Hepatocyte (in vitro differentiated cells): ENCODE measurements around the gene CLIC6. TPM values are rescaled to one million over a fixed set of nuclear protein-coding genes. Genes with fewer than 3 reads are reported as not detected.

Experiments
- DNase-seq: peaks from one replicate; pipeline ENCODE4 v3.0.0-alpha.2; 2016; ENCODE audit warnings: low spot score
- H2AFZ ChIP-seq: fragments of 200-600 bp; sonication (generic); 2 replicates; pipeline ENCODE4 v1.6.0; 2016; ENCODE audit warnings: antibody characterized with exemption, mild to moderate bottlenecking
- H3K27ac ChIP-seq: fragments of 200-600 bp; sonication (generic); 2 replicates; pipeline ENCODE4 v1.5.1; 2016; ENCODE audit warnings: mild to moderate bottlenecking
- H3K27me3 ChIP-seq: fragments of 200-600 bp; sonication (generic); 2 replicates; pipeline ENCODE4 v1.6.1; 2016
- H3K36me3 ChIP-seq: fragments of 200-600 bp; sonication (generic); replicated peaks from 2 replicates; pipeline ENCODE4 v1.5.1; 2016; ENCODE audit warnings: low read depth; ENCODE audit not compliant: insufficient read depth
- H3K4me1 ChIP-seq: fragments of 200-600 bp; sonication (generic); 2 replicates; pipeline ENCODE4 v1.5.1; 2016; ENCODE audit warnings: mild to moderate bottlenecking, moderate library complexity; ENCODE audit not compliant: insufficient read depth
- H3K4me2 ChIP-seq: fragments of 200-600 bp; sonication (generic); 2 replicates; pipeline ENCODE4 v1.6.0; 2016
- H3K4me3 ChIP-seq: fragments of 200-600 bp; sonication (generic); 2 replicates; pipeline ENCODE4 v1.5.1; 2016; ENCODE audit warnings: mild to moderate bottlenecking
- H3K79me2 ChIP-seq: fragments of 200-600 bp; sonication (generic); 2 replicates; pipeline ENCODE4 v1.6.0; 2017; ENCODE audit warnings: mild to moderate bottlenecking
- H3K9me2 ChIP-seq: fragments of 200-600 bp; sonication (generic); replicated peaks from 2 replicates; pipeline ENCODE4 v1.6.0; 2017; ENCODE audit warnings: mild to moderate bottlenecking; ENCODE audit not compliant: insufficient read depth
- H3K9me3 ChIP-seq: fragments of 200-600 bp; sonication (generic); 2 replicates; pipeline ENCODE4 v1.5.1; 2016; ENCODE audit warnings: low read depth, mild to moderate bottlenecking
- H4K20me1 ChIP-seq: fragments of 200-600 bp; sonication (generic); 2 replicates; pipeline ENCODE4 v1.6.0; 2016; ENCODE audit warnings: mild to moderate bottlenecking; ENCODE audit not compliant: insufficient read depth, poor library complexity, severe bottlenecking
- EZH2 ChIP-seq: fragments of 200-600 bp; sonication (generic); IDR thresholded peaks from 2 replicates; pipeline ENCODE4 v1.6.1; 2016; ENCODE audit warnings: antibody characterized with exemption, mild to moderate bottlenecking, borderline replicate concordance
- EZH2phosphoT487 ChIP-seq: fragments of 200-600 bp; sonication (generic); IDR thresholded peaks from one replicate; pipeline ENCODE4 v1.6.1; 2018; ENCODE audit warnings: antibody characterized with exemption, mild to moderate bottlenecking, low read depth, moderate library complexity; ENCODE audit not compliant: unreplicated experiment, severe bottlenecking
- WGBS: methylation state at CpG from one replicate; pipeline ENCODE4 v1.1.6; 2016; ENCODE audit warnings: low lambda C conversion rate; ENCODE audit errors: missing lambda C conversion rate; 5-methylcytosine and 5-hydroxymethylcytosine counted together
- polyA plus RNA-seq: library from polyadenylated mRNA; unstranded; fragments of >200 nt; fragmentation: Nextera tagmentation; extraction: Ambion mirVana; gene quantifications from 2 replicates; pipeline ENCODE4 v1.2.1, GENCODE V29; 2016
- total RNA-seq: library from RNA; depleted of rRNA; stranded (reverse); fragments of >200 nt; gene quantifications from 2 replicates; pipeline ENCODE4 v1.2.3, GENCODE V29; 2014
- TF ChIP-seq, protein P1 (sequence below): fragments of 200-600 bp; sonication (generic); IDR thresholded peaks from 2 replicates; pipeline ENCODE4 v1.5.1; 2016; ENCODE audit warnings: antibody characterized with exemption, mild to moderate bottlenecking; ENCODE audit not compliant: poor library complexity

Gene CLIC6
- total and polyA plus RNA-seq, 2 experiments from 2014 or later: 9.9 to 16.7 TPM

DNA sequence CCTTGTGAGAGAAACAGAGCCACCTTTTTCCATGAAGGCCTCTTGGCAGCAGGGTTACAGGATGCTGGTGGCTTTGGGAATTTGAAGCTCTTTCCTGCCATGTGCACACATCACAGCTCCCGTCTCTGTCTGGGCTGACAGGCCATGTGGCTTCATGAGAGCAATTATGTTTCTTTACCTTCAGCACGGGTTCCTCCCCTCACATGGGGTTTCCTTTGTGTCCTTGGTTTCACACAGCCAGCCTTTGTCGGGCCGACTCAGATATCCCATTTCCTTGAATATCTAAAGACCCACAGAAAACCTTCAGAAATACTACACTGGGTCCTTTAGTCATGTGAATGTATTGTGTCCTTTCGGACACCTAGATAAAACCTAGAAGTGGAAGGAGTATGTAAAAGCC lies 7.1 kb downstream of the CLIC6 start:
- Histone ChIP-seq H3K4me3 (no peak overlapping the region), H3K4me2 (no peak overlapping the region), H3K79me2 (peaks cover 24% of the 10 kb centered on the region), H3K9me2 (no peaks in the 10 kb centered on the region), H3K36me3 (no peaks in the 10 kb centered on the region), H3K27ac (no peak overlapping the region), H3K27me3 (peaks cover 7% of the 10 kb centered on the region), H3K9me3 (no peaks in the 10 kb centered on the region), H4K20me1 (no peaks in the 10 kb centered on the region), H2AFZ (no peak overlapping the region), H3K4me1 (peaks cover 7% of the 10 kb centered on the region)
- TF ChIP-seq, protein P1, sequence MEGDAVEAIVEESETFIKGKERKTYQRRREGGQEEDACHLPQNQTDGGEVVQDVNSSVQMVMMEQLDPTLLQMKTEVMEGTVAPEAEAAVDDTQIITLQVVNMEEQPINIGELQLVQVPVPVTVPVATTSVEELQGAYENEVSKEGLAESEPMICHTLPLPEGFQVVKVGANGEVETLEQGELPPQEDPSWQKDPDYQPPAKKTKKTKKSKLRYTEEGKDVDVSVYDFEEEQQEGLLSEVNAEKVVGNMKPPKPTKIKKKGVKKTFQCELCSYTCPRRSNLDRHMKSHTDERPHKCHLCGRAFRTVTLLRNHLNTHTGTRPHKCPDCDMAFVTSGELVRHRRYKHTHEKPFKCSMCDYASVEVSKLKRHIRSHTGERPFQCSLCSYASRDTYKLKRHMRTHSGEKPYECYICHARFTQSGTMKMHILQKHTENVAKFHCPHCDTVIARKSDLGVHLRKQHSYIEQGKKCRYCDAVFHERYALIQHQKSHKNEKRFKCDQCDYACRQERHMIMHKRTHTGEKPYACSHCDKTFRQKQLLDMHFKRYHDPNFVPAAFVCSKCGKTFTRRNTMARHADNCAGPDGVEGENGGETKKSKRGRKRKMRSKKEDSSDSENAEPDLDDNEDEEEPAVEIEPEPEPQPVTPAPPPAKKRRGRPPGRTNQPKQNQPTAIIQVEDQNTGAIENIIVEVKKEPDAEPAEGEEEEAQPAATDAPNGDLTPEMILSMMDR: no peak
- TF ChIP-seq EZH2 (no peak), EZH2phosphoT487 (no peak)
- no peak for DNase-seq
- 76% methylated on average over 5 of the region's 5 CpGs for WGBS

DNA sequence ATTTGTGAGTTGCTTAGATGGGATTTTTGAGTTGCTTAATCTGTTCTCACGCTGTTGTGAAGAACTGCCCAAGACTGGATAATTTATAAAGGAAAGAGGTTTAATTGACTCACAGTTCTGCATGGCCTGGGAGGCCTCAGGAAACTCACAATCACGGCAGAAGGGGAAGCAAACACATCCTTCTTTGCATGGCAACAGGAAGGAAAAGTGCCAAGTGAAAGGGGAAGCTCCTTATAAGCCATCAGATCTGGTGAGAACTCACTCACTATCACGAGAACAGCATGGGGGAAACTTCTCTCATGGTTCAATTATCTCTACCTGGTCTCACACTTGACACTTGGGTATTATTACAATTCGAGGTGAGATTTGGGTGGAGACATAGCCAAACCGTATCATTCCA lies 10.3 kb downstream of the CLIC6 start:
- no peaks in the 10 kb centered on the region for H3K27me3 ChIP-seq
- H3K27ac ChIP-seq: no peak overlapping the region
- TF ChIP-seq, protein P1: no peak
- no peak for TF ChIP-seq EZH2phosphoT487
- TF ChIP-seq EZH2: no peak
- no peak overlapping the region for H2AFZ ChIP-seq
- no peak for DNase-seq
- WGBS: 69% methylated on average over 5 of the region's 5 CpGs
- no peaks in the 10 kb centered on the region for H3K4me1 ChIP-seq
- no peaks in the 10 kb centered on the region for H3K36me3 ChIP-seq
- peaks cover 6% of the 10 kb centered on the region for H3K79me2 ChIP-seq
- no peak overlapping the region for H3K4me2 ChIP-seq
- H3K9me2 ChIP-seq: no peaks in the 10 kb centered on the region
- H3K4me3 ChIP-seq: no peak overlapping the region
- no peaks in the 10 kb centered on the region for H4K20me1 ChIP-seq
- H3K9me3 ChIP-seq: no peaks in the 10 kb centered on the region

DNA sequence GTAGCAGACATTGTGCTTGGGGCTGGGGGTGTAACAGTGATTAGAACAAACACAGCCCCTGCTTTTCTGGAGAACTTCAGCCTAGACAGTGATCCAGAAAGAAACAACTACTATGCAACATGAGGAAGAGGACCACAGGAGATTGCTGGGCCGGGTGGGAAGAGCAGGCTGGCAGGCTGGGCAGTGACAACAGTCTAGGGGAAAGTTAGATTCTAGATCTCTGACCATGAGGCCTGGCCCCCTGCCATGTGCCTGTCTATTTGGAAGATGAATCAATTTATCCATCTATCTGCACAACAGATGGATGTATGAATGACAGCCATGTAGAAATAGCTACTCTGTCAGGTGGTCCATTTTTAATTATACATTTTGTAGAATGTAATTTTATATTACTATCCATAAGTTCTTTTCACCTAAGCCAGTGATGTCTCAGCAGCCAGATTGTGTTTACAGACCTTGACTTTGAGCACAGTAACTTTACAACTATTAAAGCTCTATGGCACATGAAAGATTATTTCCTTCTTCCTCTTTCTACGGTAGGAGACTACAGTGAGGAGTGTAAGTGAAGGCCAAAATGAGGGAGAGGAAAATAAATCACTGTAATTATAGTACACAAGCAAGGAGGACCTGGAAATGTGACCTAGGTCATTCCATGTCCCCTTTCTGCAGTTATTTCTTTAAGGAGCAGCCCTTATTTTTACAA lies 15.5 kb downstream of the CLIC6 start:
- H3K27me3 ChIP-seq: no peaks in the 10 kb centered on the region
- no peak overlapping the region for H3K4me3 ChIP-seq
- H3K9me3 ChIP-seq: no peaks in the 10 kb centered on the region
- TF ChIP-seq, protein P1: no peak
- no peak for TF ChIP-seq EZH2
- TF ChIP-seq EZH2phosphoT487: no peak
- no peaks in the 10 kb centered on the region for H3K9me2 ChIP-seq
- no peak overlapping the region for H2AFZ ChIP-seq
- H3K27ac ChIP-seq: no peak overlapping the region
- no peaks in the 10 kb centered on the region for H3K4me1 ChIP-seq
- H3K4me2 ChIP-seq: no peak overlapping the region
- 65% methylated on average over 2 of the region's 2 CpGs for WGBS
- H4K20me1 ChIP-seq: no peaks in the 10 kb centered on the region
- DNase-seq: no peak
- no peaks in the 10 kb centered on the region for H3K79me2 ChIP-seq
- H3K36me3 ChIP-seq: no peaks in the 10 kb centered on the region
